T47D (cell line): ENCODE data around the gene RRP1B.
A peak's percentile ranks its signal among the peaks of the same experiment; 100 is the strongest.

Source experiments
- DNase-seq, 2 experiments: peaks; one replicate each; pipeline versions ENCODE4 v3.0.0 to v3.0.0-alpha.2; 2011 to 2012; ENCODE audit warnings: low read depth in 1 of 2, low spot score in 1 of 2
- JUND ChIP-seq: IDR thresholded peaks from 2 replicates; pipeline ENCODE4 v1.6.1; 2012; ENCODE audit warnings: low read depth
- in situ Hi-C: cut with HindIII; loops from 2 replicates; pipeline ENCODE4 v1.10.0; 2016; ENCODE audit warnings: low sequenced_read_pairs, low pct_unique_long_range_greater_than_20kb

The RRP1B gene

DNA sequence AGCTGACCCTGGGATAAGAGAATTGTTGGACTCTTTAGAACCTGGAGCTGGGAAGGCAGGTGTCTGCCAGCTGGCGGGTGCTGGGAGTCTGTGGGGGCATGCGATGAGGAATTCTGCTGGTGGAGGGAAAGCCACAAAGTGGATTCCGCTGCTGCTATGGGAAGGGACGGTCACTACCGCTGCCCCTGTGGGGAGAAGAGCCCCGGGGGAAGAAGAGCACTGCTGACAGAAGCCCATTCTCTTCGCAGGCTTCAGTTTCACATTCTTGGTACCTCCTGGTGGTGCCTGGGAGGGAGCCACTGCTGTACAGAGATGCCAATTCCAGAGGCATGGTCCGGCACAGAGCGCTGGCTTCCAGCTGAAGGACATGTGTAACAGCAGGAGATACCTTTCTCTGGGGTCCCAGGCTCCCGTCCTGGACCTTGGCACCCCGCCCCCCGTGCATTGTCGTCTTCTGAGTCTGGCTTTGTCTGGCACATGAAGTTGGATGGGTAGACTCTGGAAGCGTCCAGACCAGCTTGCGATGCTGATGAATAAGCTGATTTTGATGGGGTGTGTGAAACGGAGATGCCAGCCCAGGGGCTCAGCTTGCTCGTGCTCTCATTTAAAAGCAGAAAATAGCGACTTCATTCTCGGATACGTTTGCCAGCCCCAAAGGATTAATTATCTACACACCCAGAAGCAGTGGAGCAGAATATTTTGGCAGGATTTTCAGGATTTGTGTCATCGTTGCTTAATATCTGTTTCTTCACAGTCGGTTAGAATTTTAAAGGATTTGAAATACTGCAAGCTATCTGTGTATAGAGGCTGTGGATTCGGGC is 72.7 kb downstream of the RRP1B start:
- TF ChIP-seq JUND, result no peak
- in situ Hi-C loops, result no loop called here
- no peak for DNase-seq

DNA sequence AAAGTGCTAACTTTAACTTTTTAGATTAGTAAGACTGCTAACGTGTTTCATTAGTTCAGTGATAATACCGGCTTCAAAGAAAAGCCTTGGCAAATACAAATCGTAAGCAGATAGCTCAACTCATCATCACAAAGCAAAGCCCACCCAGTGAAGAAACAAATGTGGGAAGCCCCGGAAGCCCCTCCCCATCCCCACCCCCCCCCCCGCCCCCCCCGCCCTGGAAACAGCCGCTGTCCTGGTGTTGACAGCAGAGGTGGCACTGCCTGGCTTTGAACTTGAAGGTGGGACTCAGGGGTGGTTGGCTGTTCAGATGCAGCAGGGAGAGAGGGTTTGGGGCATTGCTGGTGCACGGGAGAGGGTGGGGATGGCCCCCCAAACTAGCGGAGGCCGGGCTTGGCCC is 73.7 kb downstream of the RRP1B start:
- in situ Hi-C loops, result no loop called here
- DNase-seq, result no peak
- no peak for TF ChIP-seq JUND

DNA sequence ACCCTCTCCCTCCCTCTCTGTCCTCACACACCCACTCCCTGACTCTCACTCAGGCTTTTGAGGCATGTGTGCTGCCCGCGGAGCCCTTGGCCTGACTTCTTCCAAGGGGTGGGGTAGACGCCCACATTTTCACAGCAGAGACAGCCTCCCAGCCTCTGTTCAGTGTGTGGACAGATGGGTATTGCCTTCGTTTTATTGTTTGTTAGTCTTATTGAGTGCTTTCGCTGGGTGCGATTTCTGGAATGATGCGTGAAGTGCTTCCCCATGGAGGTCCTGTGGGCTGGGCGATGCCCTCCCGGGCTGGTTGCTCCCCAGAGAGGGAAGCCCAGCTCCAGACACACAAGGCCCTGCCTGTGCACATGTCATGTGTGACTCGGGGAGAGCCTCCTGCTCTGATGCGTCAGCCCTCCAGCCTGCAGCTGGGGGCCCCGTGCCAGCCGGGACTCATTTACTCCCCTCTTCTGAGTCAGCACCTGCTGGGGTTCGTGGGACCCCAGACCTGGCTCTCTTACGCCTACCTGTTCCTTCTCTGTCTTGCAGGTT is 74.2 kb downstream of the RRP1B start:
- TF ChIP-seq JUND, result no peak
- in situ Hi-C loops, result no loop called here
- DNase-seq, result no peak

DNA sequence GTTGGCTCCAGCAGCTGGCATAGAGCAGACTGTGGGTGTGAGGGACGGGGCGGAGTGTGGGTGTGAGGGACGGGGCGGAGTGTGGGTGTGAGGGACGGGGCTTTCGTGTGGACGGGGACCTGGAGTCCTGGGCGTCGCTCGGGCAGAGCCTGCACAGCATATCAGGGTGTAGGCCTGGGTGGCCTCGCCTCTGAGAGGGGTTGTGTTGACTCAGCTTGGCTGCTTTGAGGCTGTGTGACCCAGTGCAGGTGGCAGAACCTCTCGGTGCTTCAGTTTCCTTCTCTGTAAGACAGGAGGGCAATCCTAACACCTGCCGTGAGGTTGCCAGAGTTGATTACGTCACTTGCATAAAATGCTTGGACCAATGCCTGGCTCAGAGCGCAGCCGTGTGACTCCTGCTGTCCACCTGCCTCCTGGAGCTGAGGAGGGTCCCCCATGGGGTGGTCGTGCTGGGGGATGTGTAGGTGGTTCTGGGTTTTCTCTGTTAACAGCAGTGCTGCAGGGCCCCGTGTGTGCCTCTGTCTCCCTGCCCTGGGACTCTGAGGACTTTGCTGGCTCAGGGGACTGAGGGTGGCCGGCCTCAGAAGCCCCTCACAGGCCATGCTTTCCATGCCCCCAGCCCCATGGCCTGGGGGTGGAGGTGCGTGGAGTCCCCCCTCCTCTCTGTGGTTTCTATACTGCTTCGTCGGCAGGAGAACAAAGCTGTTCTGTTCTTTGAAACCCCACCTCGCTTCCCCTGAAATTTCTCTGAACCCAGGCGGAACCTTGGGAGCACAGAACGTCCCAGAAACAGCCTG is 75.0 kb downstream of the RRP1B start:
- DNase-seq, result peak; percentile 49 to 62
- in situ Hi-C loops, result no loop called here
- no peak for TF ChIP-seq JUND

DNA sequence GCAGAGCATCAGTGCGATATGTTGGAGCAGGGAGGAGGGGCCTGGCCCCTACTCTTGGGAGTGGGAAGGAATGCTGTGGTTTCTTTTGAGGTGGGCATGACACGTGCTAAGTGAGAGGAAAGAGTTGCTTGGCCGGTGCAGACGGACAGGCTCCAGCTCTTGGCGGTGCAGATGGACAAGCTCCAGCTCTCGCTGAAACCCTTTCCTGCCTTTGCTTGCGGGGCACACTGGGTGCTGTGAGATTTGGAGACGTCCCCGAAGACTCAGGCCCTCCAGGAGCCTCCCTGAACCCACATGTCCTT is 75.5 kb downstream of the RRP1B start:
- no peak for TF ChIP-seq JUND
- in situ Hi-C loops, result no loop called here
- DNase-seq, result no peak

DNA sequence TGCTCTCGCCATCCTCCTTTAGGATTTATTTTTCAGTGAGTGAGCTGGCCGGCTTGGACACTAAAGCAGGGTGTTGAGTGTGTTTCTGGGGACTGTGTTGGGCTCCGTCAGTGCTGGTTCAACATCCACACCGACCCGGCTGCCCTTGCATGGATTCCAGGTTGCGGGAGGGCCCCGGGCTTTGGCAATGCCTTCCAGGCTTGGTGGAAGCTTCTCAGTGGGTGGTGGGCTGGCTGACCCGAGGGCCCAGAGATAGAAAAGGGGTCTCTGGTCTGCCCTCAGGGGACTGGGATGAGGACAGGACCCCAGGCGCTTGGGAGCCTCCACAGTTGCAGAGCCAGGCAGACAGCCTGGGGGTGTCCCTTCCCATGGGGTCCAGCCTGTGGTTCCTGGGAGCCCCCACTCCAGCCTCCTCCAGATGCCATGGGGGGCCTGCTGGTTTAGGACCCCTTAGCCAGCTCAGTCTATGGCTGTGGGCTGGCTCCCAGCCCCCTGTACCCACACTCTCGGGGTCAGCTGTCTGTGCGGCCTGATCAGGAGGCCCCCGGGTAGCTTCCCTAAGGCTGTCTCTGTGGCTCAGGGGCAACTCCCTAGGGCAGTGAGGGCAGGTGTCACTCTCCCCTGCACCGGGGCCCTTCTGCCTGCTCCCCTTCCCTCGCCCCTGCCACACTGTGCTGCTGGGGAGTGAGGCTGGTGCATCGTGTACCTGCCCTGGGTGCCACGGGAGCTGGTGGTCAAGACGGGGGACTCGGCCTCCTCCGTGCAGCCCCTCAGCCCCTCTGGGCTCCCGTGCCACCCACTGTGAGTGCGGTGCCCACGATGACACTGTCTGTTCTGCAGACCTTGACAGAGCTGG is 76.1 kb downstream of the RRP1B start:
- DNase-seq, result no peak
- in situ Hi-C loops, result no loop called here
- TF ChIP-seq JUND, result no peak

DNA sequence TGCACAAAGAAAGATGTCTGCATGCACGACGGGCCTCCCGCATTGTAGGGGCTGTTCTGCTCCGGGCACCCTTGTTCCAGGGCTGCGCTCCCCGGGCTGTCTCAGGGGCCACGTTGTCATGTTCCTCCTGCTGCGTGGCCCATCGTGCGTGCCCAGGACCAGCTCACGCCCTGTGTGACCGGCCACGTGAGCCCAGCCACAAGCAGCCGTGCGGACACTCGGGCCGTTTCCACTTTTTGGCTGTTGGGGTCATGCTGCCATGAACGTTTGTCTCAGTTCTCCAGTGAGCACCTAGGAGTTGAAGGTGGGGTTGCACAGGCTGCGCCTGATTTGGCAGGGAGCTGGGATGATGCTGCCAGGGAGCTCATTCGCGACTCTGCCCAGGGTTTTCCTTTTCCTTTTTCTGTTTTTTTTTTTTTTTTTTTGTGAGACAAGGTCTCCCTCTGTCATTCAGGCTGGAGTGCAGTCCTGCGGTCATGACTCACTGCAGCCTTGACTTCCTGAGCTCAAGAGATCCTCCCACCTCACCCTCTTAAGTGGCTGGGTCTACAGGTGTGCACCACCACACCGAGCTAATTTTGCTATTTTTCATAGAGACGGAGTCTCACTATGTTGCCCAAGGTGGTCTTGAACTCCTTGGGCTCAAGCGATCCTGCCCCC is 77.0 kb downstream of the RRP1B start:
- in situ Hi-C loops, result no loop called here
- DNase-seq, result no peak
- no peak for TF ChIP-seq JUND

DNA sequence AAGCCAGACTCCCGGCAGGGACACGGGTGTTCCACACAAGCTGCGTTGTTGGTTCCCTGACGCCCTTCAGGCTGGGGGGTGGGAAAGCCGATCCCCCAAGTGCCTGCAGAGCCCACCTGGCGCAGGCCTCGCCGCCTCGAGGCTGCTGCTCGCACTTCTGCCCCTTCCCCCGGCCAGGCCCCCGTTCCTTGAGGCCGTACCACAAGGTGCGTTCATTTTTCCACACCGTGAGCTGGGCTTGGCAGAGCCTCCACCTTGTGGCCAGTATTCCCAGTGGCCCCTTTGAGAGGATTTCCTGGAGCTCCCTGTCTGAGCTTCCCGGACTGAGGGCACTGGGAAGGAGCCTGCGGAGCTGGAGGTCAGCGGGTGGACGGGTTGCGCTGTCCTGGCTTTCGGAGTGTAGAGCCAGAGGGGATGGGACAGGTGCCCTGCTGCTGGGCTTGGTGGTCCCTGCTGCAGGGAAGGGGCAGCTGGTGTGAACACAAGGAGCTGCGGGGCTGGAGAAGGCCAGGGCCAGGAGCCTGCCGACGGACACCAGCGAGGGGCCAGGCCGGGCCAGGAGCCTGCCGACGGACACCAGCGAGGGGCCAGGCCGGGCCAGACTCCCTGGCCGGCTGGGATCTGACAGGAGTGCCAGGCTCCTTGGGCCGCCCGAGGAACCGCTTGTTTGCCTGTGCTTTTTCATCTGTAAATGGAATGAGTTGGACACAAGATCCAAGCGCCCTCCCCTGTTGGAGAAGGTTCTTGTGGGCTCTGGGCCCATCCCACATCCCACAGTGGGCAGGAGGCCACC is 78.0 kb downstream of the RRP1B start:
- no peak for DNase-seq
- no peak for TF ChIP-seq JUND
- in situ Hi-C loops, result no loop called here

DNA sequence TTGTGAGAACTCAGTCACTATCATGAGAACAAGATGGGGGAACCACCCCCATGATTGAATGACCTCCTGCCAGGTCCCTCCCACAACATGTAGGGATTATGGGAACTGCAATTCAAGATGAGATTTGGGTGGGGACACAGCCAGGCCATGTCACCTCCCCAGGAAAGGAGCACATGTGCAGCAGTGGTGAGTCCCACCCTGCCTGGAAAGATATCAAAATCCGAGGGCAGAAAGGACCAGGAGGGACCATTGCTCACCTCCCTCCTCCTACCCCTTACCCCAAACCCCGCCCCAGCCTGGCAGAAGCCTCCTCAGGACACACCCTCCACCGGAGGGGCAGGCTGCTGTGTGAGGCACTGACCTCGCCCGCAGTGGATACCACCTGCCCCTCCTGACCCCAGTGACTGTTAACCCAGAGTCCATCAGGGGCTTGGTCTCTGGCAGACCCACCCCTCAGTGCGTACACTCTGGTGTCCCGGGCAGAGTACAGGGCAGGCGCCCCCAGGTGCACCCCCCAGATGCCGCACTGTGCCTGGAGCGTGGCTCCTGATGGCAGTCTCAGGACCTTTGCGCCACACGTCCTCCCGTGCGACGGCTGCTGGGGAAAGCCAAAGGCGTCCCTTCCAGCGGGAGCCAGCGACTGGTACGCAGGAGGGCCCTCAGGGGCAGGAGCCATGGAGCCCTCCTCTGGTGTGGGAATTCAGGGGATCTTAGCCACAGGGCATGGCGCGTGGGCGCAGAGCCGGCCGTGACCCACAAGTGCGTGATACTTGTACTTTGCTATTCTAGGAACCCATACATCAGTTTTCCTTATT is 80.5 kb downstream of the RRP1B start:
- DNase-seq, result no peak
- in situ Hi-C loops, result no loop called here
- no peak for TF ChIP-seq JUND

DNA sequence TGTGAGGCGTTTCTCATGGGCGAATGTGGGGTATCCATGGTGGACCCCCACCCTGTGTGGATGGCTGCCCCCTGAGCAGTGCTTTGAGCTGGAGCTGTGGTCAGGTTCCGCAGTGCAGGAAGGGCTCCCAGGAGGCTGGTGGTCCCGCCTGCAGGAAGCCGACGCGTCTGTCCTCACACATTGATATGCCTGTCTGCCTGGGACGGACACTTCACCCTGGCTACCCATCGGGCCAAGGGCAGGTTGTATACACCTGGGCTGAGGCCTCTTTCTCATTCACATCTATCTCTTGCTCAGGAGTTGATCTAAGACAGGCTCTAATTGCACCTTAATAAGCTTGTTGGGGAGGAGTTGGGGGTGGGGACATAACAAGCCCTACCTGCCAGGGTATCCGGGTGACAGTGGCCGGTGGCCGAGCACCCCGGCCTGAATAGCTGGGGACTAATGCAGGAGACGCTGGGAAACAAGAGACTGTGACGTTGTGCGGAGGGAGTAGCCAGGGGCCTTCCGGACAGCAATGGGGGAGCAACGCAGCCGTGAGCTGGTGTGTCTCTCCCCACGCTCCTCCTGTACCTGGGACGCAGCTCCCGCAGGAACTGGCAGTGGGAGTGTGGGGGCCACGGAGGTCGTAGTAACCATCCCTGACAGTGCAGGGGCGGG is 81.3 kb downstream of the RRP1B start:
- in situ Hi-C loops, result no loop called here
- DNase-seq, result peak; percentile 74 to 85
- TF ChIP-seq JUND, result no peak
